Right lobe of liver (tissue), 6 donors: ENCODE results near the gene SSBP3. TPM values are rescaled to one million over a fixed set of nuclear protein-coding genes. Genes with fewer than 3 reads are reported as not detected.
A peak's percentile ranks its signal among the peaks of the same experiment; 100 is the strongest.

Source experiments
- ATAC-seq, 4 donors: fragments of 200-7000 bp; cut with Tn5 transposase; one replicate each; pipeline ENCODE4 v1.9.1; 2020; ENCODE audit warnings: mild to moderate bottlenecking in 4 of 4, moderate library complexity in 4 of 4
- DNase-seq, 3 donors: peaks; one replicate each; pipeline ENCODE4 v3.0.0-alpha.2; 2020
- H3K27ac ChIP-seq, 3 donors: fragments of 200-600 bp; one replicate each; pipeline ENCODE4 v1.8.0; 2022
- H3K27me3 ChIP-seq, 2 donors: fragments of 200-600 bp; one replicate each; pipeline ENCODE4 v1.8.0; 2022
- H3K36me3 ChIP-seq, 4 donors: fragments of 200-600 bp; sonication (generic) in 1 of 4; one replicate each; pipeline versions ENCODE4 v1.5.1 to v1.8.0; 2017 to 2022; ENCODE audit warnings: control low read depth in 1 of 4
- H3K4me1 ChIP-seq, 4 donors: fragments of 200-600 bp; sonication (generic) in 1 of 4; one replicate each; pipeline versions ENCODE4 v1.5.1 to v1.8.0; 2017 to 2022; ENCODE audit warnings: control low read depth in 1 of 4
- H3K4me3 ChIP-seq, 3 donors: fragments of 200-600 bp; one replicate each; pipeline ENCODE4 v1.8.0; 2022
- H3K9me3 ChIP-seq, 4 donors: fragments of 200-600 bp; sonication (generic) in 1 of 4; one replicate each; pipeline versions ENCODE4 v1.5.1 to v1.8.0; 2017 to 2022; ENCODE audit warnings: control low read depth in 1 of 4
- CTCF ChIP-seq, 4 donors: fragments of 200-600 bp in 3 of 4; fragments of 450-650 bp in 1 of 4; IDR thresholded peaks; one replicate each; pipeline versions ENCODE4 v1.5.1 to v1.8.0; 2016 to 2022; ENCODE audit warnings: antibody characterized with exemption in 4 of 4, mild to moderate bottlenecking in 2 of 4
- POLR2A ChIP-seq: fragments of 450-650 bp; IDR thresholded peaks from one replicate; pipeline ENCODE4 v1.6.1; 2017; ENCODE audit warnings: antibody characterized with exemption, mild to moderate bottlenecking
- WGBS: methylation state at CpG from one replicate; pipeline ENCODE4 v1.1.6; 2018; ENCODE audit warnings: low coverage, low lambda C conversion rate; ENCODE audit not compliant: insufficient coverage; ENCODE audit errors: missing lambda C conversion rate; 5-methylcytosine and 5-hydroxymethylcytosine counted together
- intact Hi-C, 2 donors: fragments of 100-400 bp; cut with DNase I; formaldehyde crosslinking; loops; one replicate each; pipeline versions ENCODE4 v1.11.2 to v1.14.1; 2022
- total RNA-seq, 6 experiments: library from RNA; depleted of rRNA in 2 of 6; stranded (reverse); fragments of >200 nt in 2 of 6; fragmentation: NEBNext Ultra II Directional in 3 of 6; extraction: Animal tissue kit (Norgen Biotek cat#: 25700) in 3 of 6; gene quantifications; one replicate each; pipeline versions ENCODE4 v1.1.0 to v1.2.4, GENCODE V29; 2016 to 2023
- donor health status: DM: no; HTN: yes; CAD: no.
- donor health status: DM: no; HTN: no; CAD: no.
- donor health status: DM: no; HTN: no; CAD: no.
- donor health status: DM: no; HTN: yes; CAD: no.
- donor health status: DM: no; HTN: yes; CAD: no.

Gene SSBP3
- total RNA-seq, 6 experiments from 2014 or later: 19.4 to 34.1 (median 24.4) TPM

GRCh38 chr1:54314696-54315095, 91.5 kb downstream of the SSBP3 start:
- Histone ChIP-seq H3K36me3 (no peaks in the 10 kb centered on the region), H3K27ac (no peak overlapping the region), H3K9me3 (no peaks in the 10 kb centered on the region), H3K4me3 (no peak overlapping the region), H3K27me3 (no peaks in the 10 kb centered on the region), H3K4me1 (peaks cover 0 to 2% (median 0%) of the 10 kb centered on the region in 4 donors)
- intact Hi-C loops: no loop called here
- DNase-seq (no peak), ATAC-seq (no peak)
- TF ChIP-seq POLR2A: no peak
- no peak for TF ChIP-seq CTCF (IDR thresholded peaks at IDR 0.05)
- 52% methylated on average over 6 of the region's 6 CpGs for WGBS

GRCh38 chr1:54312796-54313316, 93.3 kb downstream of the SSBP3 start:
- Histone ChIP-seq H3K4me1 (no peaks in the 10 kb centered on the region), H3K4me3 (no peak overlapping the region), H3K27me3 (no peaks in the 10 kb centered on the region), H3K27ac (peak overlapping the region in 2 of 3 donors; percentile 15 to 78), H3K9me3 (no peaks in the 10 kb centered on the region), H3K36me3 (no peaks in the 10 kb centered on the region)
- DNase-seq (peak in 1 of 3 donors; percentile 61), ATAC-seq (peak; percentile 67 to 81 (median 76))
- WGBS: 32% methylated on average over 6 of the region's 7 CpGs
- TF ChIP-seq POLR2A (no peak), CTCF (IDR thresholded peaks at IDR 0.05) (no peak)
- intact Hi-C loops: no loop called here

- intact Hi-C loops: no loop called here
- peak overlapping the region in 1 of 3 donors; percentile 78 for H3K27ac ChIP-seq
- no peak for ATAC-seq
Observed at GRCh38 chr1:54311506-54311905, 94.7 kb downstream of the SSBP3 start.

GRCh38 chr1:54310439-54311328, 95.5 kb downstream of the SSBP3 start:
- peak in 1 of 3 donors; percentile 46 for DNase-seq
- intact Hi-C loops: no loop called here
- peak overlapping the region in 1 of 3 donors; percentile 78 for H3K27ac ChIP-seq

More at GRCh38 chr1:54311506-54311905, 94.7 kb downstream of the SSBP3 start:
- Histone ChIP-seq H3K9me3 (no peaks in the 10 kb centered on the region), H3K4me1 (no peaks in the 10 kb centered on the region), H3K36me3 (no peaks in the 10 kb centered on the region), H3K4me3 (no peak overlapping the region), H3K27me3 (no peaks in the 10 kb centered on the region)
- TF ChIP-seq POLR2A (no peak), CTCF (IDR thresholded peaks at IDR 0.05) (no peak)
- 91% methylated on average over 4 of the region's 7 CpGs for WGBS
- DNase-seq: no peak

More at GRCh38 chr1:54310439-54311328, 95.5 kb downstream of the SSBP3 start:
- H3K9me3 ChIP-seq: no peaks in the 10 kb centered on the region
- no peak for TF ChIP-seq POLR2A
- TF ChIP-seq CTCF (IDR thresholded peaks at IDR 0.05): peak; percentile 47 to 56 (median 54)
- no peaks in the 10 kb centered on the region for H3K36me3 ChIP-seq
- WGBS: 70% methylated on average over 7 of the region's 12 CpGs
- no peaks in the 10 kb centered on the region for H3K27me3 ChIP-seq
- no peaks in the 10 kb centered on the region for H3K4me1 ChIP-seq
- ATAC-seq: peak; percentile 63 to 76 (median 66)
- no peak overlapping the region for H3K4me3 ChIP-seq
